Colon (tissue), 2 donors: ENCODE results near the gene SETD1B.
"Not testable (repeated sequence)": the region's sequence is repeated elsewhere in the genome, so short reads cannot be mapped to it uniquely, and the experiment has no call there.

ENCODE experiments used
- FAIRE-seq: peaks from 2 replicates; lab custom pipeline; 2012; peaks lifted over from hg19 to GRCh38; lab: Jason Lieb, UNC
- donor health status: control.
- donor health status: control.

SETD1B gene

DNA sequence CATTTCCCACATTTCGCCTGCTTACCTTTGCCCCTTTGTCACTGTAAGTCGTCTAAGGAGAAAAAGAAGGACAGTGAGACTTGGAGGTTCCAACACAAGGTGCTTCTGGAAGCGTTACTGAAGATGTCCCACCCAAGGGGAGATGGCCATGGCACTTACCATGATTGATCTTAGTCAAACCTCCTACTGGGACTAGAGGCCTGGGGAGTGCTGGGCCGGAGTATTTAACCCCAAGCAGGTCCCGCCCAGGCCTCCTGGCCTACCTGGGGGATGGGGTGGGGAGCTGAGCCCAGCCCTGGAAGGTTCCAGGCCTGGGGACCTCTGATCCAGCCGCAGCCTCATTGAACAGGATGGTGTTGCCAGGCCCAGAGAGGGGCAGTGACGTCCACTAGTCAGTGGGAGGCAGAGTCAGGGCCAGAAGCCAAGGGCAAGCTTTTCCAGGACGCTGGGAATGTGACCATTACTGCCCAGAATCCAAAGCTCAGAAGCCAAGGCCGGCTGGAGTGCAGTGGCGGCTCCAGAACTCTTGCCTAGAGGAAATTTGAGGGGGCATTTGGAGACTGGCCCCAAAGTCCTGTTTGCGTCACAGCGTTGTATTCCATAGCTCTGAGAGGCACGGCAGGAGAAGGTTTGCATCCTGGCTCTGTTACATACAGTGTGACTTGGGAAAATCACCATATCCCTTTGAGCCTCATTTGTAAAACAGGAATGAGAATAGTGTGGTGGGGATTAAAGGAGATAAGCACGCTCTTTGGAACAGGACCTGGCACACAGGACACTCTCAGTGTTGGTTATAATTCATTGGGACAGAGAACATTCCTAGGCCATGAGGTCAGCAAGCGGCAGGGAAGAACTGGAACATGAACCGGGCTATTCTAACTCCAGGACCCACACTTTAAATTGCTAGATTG lies 55.1 kb downstream of the SETD1B start, which contains the start of gene HPD:
Gene HPD, minus strand, starts transcription at position 198 of the 911 bp plus-strand sequence. Its CDS starts 36 bp downstream, at position 162.
- no peak for FAIRE-seq

DNA sequence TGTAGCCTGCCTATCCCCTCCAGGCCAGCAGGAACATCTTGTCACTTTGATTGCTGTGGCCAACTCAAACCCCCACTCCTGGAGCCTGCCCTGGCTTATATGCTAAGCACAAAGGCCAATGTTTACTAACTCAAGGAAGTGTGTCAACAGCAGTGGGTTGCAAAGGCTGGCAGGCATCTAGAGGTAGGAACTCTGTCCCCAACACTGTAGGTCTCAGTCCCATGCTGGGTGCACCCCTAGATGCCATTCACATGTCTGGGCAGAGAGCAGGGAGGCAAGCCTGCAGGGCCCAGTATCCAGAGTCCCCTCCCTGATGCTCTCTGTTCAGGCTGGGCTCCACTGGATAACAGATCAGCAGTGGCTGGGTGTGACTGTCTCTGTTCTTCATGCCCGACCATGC lies 56.4 kb downstream of the SETD1B start:
- FAIRE-seq, result no peak

DNA sequence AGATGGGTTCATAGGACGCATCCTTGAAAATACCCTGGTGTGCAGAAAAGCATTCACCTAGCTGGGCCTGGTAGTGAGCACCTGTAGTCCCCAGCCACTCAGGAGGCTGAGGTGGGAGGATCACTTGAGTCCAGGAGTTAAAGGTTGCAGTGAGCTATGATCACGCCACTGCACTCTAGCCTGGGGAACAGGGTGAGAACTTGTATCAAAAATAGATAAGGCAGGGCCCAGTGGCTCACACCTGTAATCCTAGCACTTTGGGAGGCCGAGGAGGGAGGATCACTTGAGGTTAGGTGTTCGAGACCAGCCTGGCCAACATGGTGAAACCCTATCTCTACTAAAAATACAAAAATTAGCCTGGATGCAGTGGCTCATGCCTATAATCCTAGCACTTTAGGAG lies 56.9 kb downstream of the SETD1B start:
- FAIRE-seq, result not testable (repeated sequence)

DNA sequence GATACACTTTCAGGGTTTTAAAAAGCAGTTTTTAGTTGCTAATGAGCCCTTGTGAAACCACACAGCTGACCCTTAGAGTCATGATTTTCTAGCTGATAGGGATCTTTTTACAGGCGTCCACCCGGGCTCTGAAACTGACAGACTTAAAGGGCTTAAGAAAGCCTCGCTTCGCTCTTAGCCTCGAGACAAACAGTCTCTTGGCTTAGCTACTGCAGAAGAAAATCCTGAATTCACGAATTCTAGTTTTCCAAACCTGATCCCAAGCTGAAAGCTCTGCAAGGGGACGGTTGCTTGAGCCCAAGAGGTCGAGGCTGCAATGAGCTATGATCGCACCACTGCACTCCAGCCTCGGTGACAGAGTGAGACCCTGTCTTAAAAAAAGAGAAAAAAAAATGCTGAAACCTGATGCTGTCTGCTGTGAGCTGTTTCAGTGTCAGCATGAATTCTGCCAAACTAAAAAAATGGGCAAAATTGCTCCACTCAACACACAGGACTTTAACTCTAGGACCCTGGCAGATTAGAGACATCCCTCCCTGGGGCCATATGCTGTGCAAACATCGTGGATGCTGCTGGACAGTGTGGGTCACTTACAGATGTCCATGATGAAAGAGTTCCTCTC lies 57.9 kb downstream of the SETD1B start:
- FAIRE-seq, result no peak

DNA sequence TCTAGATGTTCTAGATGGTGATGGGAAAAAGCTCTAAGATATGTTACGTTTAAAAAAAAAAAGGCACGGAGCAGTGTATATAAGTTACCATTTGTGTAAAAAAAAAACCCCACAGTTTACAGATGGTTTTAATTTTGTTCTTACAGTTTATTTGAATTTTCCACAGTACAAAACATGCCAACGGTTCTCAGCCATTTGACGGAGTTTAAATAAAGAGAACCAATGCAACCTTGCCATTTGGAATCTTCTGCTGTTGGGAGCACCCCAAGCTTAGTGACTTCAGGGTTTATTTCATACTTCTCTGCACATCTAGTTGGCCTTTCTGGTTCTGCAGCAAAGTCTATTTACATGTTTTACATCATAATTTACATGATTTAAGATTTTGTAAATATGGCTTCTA lies 62.5 kb downstream of the SETD1B start:
- FAIRE-seq, result no peak

DNA sequence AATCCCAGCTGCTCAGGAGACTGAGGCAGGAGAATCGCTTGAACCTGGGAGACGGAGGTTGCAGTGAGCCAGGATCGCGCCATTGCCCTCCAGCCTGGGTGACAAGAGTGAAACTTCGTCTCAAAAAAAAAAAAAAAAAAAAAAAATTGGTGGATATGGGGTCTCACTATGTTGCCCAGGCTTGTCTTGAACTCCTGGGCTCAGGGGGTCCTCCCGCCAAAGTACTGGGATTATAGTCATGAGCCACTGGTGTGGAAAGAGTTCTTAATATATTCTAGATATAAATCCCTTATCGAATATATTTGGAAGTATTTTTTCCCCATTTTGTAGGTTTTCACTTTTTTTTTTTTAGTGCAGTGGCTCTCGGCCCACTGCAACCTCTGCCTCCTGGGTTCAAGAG lies 65.4 kb downstream of the SETD1B start:
- FAIRE-seq, result not testable (repeated sequence)

DNA sequence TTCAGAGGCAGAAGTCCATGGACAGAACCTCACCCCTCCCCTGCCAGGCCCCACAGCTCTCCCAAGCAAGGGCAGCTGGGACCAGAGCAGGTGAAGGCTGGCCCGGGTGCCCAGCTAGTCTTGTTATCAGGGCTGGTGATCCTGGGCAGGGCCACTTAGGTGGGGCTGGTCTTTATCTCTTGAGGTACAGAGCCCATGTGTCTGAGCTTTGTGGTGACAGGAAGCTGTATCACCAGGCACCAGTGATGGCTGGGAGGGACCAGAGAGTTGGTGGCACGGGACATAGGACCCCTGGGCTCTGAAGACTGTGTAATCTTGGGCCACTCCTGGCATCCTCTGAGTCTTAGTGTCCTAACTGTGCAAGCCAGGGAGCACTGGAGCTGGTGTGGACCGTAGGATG lies 67.7 kb downstream of the SETD1B start:
- no peak for FAIRE-seq

DNA sequence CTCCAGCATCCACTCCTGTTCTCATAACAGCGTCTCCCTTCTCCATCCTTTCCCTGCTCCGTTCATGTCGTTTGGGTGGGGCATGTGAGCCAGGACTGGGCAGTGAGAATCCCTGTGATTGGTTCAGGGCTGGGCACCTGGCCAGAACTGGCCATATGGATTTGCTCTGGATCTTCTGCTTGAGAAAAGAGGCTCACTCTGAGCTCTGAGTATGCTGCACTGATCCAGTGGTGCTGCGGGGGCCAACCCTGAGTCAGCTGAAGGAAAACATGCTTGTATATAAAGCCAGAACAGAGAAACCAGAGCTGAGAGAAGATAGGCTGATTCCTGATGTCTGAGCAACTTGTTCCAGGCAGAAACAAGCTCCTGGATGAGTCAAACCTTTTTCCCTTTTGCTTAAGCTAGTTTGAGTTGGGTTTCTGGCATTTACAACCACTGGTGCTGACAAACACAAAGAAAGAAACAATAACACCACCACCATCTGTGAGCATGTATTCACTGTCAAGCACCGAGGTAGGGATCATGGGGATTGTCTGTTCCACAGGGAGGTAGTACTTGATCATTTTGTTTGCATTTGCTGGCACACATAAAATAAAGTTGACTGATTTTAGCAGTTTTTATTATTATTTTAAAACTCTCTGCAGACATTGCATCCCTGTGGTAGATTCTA lies 68.9 kb downstream of the SETD1B start:
- FAIRE-seq, result no peak

DNA sequence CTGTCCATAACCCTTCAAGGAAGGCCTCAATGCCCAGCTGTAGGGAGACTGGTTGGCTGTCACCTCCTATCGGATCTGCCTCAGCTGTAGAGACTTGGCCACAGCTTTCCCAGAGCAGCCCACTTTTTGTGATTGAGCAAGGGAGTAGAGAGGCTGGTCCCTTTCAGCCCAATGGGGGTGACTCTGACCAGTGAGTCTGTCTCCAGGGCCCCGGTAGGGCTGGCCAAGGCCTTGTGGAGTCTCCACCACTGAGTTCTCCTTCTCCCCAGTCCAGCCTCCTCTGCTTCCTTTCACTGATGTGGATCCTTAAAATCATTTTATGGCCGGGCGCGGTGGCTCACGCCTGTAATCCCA lies 69.4 kb downstream of the SETD1B start:
- no peak for FAIRE-seq

DNA sequence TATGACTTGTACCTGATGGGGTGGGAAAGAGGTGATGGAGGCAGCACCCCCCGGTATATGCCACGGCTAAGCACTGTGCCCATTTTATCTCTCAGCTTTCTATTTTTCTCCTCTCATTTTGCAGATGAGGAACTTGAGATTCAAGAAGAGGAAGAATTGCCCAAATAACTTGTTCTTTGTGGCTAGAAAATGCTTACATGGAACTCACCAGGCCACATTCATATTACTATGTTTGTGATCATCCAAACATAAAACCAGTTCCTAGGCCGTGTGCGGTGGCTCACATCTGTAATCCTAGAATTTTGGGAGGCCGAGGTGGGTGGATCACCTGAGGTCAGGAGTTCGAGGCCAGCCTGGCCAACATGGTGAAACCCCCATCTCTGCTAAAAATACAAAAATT lies 70.3 kb downstream of the SETD1B start:
- FAIRE-seq, result no peak

DNA sequence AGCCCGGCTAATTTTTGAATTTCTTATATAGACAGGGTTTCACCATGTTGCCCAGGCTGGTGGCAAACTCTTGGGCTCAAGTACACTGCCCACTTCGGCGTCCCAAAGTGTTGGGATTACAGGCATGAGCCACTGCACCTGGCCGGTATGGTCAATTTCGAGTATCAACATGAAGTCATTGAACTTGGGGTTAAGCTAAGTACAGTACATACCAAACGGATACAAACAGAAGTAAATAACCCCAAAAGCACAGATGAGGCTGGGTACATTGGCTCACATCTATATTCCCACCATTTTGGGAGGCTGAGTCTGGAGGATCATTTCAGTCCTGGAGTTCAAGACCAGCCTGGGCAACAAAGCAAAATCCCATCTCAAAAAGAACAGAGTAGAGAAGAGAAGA lies 71.8 kb downstream of the SETD1B start:
- no peak for FAIRE-seq

DNA sequence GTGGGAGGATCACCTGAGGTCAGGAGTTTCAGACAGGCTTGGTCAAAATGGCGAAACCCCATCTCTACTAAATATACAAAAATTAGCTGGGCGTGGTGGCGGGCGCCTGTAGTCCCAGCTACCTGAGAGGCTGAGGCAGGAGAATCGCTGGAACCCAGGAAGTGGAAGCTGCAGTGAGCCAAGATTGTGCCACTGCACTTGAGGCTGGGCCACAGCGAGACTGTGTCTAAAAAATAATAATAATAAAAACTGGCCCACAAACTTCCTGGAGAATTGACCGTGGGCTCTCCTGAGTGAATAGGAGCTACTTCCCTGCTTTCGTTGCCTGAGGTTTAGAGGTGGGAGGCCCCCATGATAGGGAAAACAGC lies 72.3 kb downstream of the SETD1B start:
- FAIRE-seq, result not testable (repeated sequence)
